ENCODE data around the gene FAS. TPM values are rescaled to one million over a fixed set of nuclear protein-coding genes. Genes with fewer than 3 reads are reported as not detected.

FAS gene
- total and polyA plus RNA-seq, 2 experiments from 2014 or later: 3.1 to 4.3 TPM

GRCh38 chr10:89022734-89023133, 32.1 kb downstream of the FAS start:
- Mint-ChIP-seq H3K9me3 (peaks cover 32% of the 10 kb centered on the region), H3K4me1 (no peaks in the 10 kb centered on the region), H3K4me3 (no peak overlapping the region), H3K27ac (no peak overlapping the region), H3K36me3 (ENCODE audit: low read depth) (peaks cover 32% of the 10 kb centered on the region), H3K27me3 (ENCODE audit: insufficient read depth, low read depth, poor library complexity) (peaks cover 2% of the 10 kb centered on the region)
- DNase-seq (ENCODE audit: low spot score): no peak
- H3K79me2 ChIP-seq (replicated peaks; ENCODE audit: insufficient read depth): no peaks in the 10 kb centered on the region
- H3K27me3 ChIP-seq (ENCODE audit: insufficient read depth): no peaks in the 10 kb centered on the region
- H3K36me3 ChIP-seq (ENCODE audit: insufficient read depth): peaks cover 10% of the 10 kb centered on the region
- ATAC-seq: no peak
- TF ChIP-seq JUNB (IDR thresholded peaks at IDR 0.05; ENCODE audit: unreplicated experiment) (no peak), ZNF331 (CRISPR knock-in tag; IDR thresholded peaks at IDR 0.05; ENCODE audit: low read depth) (no peak), CREB1 (CRISPR knock-in tag; IDR thresholded peaks at IDR 0.05; ENCODE audit: low read depth) (no peak), ZNF114 (CRISPR knock-in tag; IDR thresholded peaks at IDR 0.05) (no peak), EZH2phosphoT487 (IDR thresholded peaks at IDR 0.05; ENCODE audit: unreplicated experiment) (no peak), ZNF462 (CRISPR knock-in tag; IDR thresholded peaks at IDR 0.05) (no peak), POLR2AphosphoS5 (IDR thresholded peaks at IDR 0.05; ENCODE audit: low read depth) (no peak), EZH2 (IDR thresholded peaks at IDR 0.05; ENCODE audit: low read depth, unreplicated experiment) (no peak), STAT1 (IDR thresholded peaks at IDR 0.05; ENCODE audit: unreplicated experiment) (no peak), NANOG (IDR thresholded peaks at IDR 0.05; ENCODE audit: borderline replicate concordance) (no peak)
- TF ChIP-seq, protein P1, sequence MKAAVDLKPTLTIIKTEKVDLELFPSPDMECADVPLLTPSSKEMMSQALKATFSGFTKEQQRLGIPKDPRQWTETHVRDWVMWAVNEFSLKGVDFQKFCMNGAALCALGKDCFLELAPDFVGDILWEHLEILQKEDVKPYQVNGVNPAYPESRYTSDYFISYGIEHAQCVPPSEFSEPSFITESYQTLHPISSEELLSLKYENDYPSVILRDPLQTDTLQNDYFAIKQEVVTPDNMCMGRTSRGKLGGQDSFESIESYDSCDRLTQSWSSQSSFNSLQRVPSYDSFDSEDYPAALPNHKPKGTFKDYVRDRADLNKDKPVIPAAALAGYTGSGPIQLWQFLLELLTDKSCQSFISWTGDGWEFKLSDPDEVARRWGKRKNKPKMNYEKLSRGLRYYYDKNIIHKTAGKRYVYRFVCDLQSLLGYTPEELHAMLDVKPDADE (IDR thresholded peaks at IDR 0.05): no peak
- TF ChIP-seq, protein P2, sequence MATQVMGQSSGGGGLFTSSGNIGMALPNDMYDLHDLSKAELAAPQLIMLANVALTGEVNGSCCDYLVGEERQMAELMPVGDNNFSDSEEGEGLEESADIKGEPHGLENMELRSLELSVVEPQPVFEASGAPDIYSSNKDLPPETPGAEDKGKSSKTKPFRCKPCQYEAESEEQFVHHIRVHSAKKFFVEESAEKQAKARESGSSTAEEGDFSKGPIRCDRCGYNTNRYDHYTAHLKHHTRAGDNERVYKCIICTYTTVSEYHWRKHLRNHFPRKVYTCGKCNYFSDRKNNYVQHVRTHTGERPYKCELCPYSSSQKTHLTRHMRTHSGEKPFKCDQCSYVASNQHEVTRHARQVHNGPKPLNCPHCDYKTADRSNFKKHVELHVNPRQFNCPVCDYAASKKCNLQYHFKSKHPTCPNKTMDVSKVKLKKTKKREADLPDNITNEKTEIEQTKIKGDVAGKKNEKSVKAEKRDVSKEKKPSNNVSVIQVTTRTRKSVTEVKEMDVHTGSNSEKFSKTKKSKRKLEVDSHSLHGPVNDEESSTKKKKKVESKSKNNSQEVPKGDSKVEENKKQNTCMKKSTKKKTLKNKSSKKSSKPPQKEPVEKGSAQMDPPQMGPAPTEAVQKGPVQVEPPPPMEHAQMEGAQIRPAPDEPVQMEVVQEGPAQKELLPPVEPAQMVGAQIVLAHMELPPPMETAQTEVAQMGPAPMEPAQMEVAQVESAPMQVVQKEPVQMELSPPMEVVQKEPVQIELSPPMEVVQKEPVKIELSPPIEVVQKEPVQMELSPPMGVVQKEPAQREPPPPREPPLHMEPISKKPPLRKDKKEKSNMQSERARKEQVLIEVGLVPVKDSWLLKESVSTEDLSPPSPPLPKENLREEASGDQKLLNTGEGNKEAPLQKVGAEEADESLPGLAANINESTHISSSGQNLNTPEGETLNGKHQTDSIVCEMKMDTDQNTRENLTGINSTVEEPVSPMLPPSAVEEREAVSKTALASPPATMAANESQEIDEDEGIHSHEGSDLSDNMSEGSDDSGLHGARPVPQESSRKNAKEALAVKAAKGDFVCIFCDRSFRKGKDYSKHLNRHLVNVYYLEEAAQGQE (IDR thresholded peaks at IDR 0.05; ENCODE audit: unreplicated experiment): no peak
- TF ChIP-seq, protein P3, sequence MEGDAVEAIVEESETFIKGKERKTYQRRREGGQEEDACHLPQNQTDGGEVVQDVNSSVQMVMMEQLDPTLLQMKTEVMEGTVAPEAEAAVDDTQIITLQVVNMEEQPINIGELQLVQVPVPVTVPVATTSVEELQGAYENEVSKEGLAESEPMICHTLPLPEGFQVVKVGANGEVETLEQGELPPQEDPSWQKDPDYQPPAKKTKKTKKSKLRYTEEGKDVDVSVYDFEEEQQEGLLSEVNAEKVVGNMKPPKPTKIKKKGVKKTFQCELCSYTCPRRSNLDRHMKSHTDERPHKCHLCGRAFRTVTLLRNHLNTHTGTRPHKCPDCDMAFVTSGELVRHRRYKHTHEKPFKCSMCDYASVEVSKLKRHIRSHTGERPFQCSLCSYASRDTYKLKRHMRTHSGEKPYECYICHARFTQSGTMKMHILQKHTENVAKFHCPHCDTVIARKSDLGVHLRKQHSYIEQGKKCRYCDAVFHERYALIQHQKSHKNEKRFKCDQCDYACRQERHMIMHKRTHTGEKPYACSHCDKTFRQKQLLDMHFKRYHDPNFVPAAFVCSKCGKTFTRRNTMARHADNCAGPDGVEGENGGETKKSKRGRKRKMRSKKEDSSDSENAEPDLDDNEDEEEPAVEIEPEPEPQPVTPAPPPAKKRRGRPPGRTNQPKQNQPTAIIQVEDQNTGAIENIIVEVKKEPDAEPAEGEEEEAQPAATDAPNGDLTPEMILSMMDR (conservative IDR thresholded peaks at IDR 0.05; ENCODE audit: low read depth in 2 of 2): no peak
- no peak overlapping the region for H3K27ac ChIP-seq (ENCODE audit: low read depth)
- H4K20me1 ChIP-seq (replicated peaks; ENCODE audit: insufficient read depth): no peaks in the 10 kb centered on the region
- H3K4me1 ChIP-seq (ENCODE audit: insufficient read depth): no peaks in the 10 kb centered on the region
- no peak overlapping the region for H2AFZ ChIP-seq
- H3K4me2 ChIP-seq: no peak overlapping the region
- H3K4me3 ChIP-seq: no peak overlapping the region
- H3F3A ChIP-seq (replicated peaks; ENCODE audit: low read depth): no peaks in the 10 kb centered on the region
- no peaks in the 10 kb centered on the region for H3K9me2 ChIP-seq (ENCODE audit: insufficient read depth)
